Neural cell (in vitro differentiated cells): ENCODE measurements around the gene SMIM22. TPM values are rescaled to one million over a fixed set of nuclear protein-coding genes. Genes with fewer than 3 reads are reported as not detected.

Source experiments
- H2AFZ ChIP-seq: fragments of 200-600, 300-800 bp; sonication (generic), shearing (Covaris generic); 2 replicates; pipeline ENCODE4 v1.6.0; 2014; ENCODE audit warnings: low read depth, mild to moderate bottlenecking, antibody characterized with exemption, low read length, moderate library complexity
- H3F3A ChIP-seq: fragments of 200-600 bp; shearing (Covaris generic); 2 replicates; pipeline ENCODE4 v1.6.1; 2016; ENCODE audit warnings: mild to moderate bottlenecking, moderate library complexity, mixed read lengths, antibody characterized with exemption, low read length; ENCODE audit not compliant: insufficient read depth, poor library complexity, severe bottlenecking
- H3K27ac ChIP-seq: fragments of 200-600, 300-800 bp; sonication (generic), shearing (Covaris generic); 2 replicates; pipeline ENCODE4 v1.5.1; 2014; ENCODE audit warnings: mild to moderate bottlenecking, low read length, moderate library complexity
- H3K27me3 ChIP-seq: fragments of 300-800, 200-600 bp; sonication (generic), shearing (Covaris generic); 2 replicates; pipeline ENCODE4 v1.6.0; 2014; ENCODE audit warnings: mild to moderate bottlenecking, low read depth, low read length, moderate library complexity; ENCODE audit not compliant: insufficient read depth
- H3K36me3 ChIP-seq: fragments of 300-800, 200-600 bp; sonication (generic), shearing (Covaris generic); 2 replicates; pipeline ENCODE4 v1.5.1; 2014; ENCODE audit warnings: mild to moderate bottlenecking, antibody characterized with exemption, low read length, moderate library complexity; ENCODE audit not compliant: insufficient read depth
- H3K4me2 ChIP-seq: fragments of 300-800, 200-600 bp; sonication (generic), shearing (Covaris generic); 2 replicates; pipeline ENCODE4 v1.6.0; 2014; ENCODE audit warnings: mild to moderate bottlenecking, low read length
- H3K4me3 ChIP-seq: fragments of 300-800, 200-600 bp; sonication (generic), shearing (Covaris generic); 2 replicates; pipeline ENCODE4 v1.5.1; 2014; ENCODE audit warnings: mild to moderate bottlenecking, low read length, moderate library complexity
- H3K79me2 ChIP-seq: fragments of 200-600 bp; shearing (Covaris generic); replicated peaks from 2 replicates; pipeline ENCODE4 v1.6.0; 2014; ENCODE audit warnings: mild to moderate bottlenecking, low read length, moderate library complexity; ENCODE audit not compliant: insufficient read depth
- H3K9ac ChIP-seq: fragments of 300-800, 200-600 bp; sonication (generic), shearing (Covaris generic); 2 replicates; pipeline ENCODE4 v1.6.1; 2016; ENCODE audit warnings: mild to moderate bottlenecking, low read length, mixed read lengths
- H3K9me2 ChIP-seq: fragments of 200-600 bp; shearing (Covaris generic); 2 replicates; pipeline ENCODE4 v1.6.1; 2016; ENCODE audit warnings: mild to moderate bottlenecking, low read length, mixed read lengths; ENCODE audit not compliant: insufficient read depth
- H3K9me3 ChIP-seq: fragments of 200-600, 300-800 bp; sonication (generic), shearing (Covaris generic); 2 replicates; pipeline ENCODE4 v1.6.1; 2016; ENCODE audit warnings: mild to moderate bottlenecking, mixed run types, low read length, moderate library complexity, mixed read lengths
- H4K20me1 ChIP-seq: fragments of 200-600 bp; shearing (Covaris generic); 2 replicates; pipeline ENCODE4 v1.6.1; 2016; ENCODE audit warnings: mild to moderate bottlenecking, mixed run types; ENCODE audit not compliant: insufficient read depth
- EP300 ChIP-seq: fragments of 450-650 bp; conservative IDR thresholded peaks from 2 replicates; pipeline ENCODE4 v1.6.1; 2014; ENCODE audit warnings: antibody characterized with exemption, mild to moderate bottlenecking, moderate library complexity; ENCODE audit not compliant: poor library complexity, severe bottlenecking
- EZH2 ChIP-seq: fragments of 200-600, 300-800 bp; shearing (Covaris generic), sonication (generic); IDR thresholded peaks from 2 replicates; pipeline ENCODE4 v1.6.1; 2014; ENCODE audit warnings: antibody characterized with exemption, low read length, borderline replicate concordance, mild to moderate bottlenecking; ENCODE audit not compliant: insufficient read depth, poor library complexity, severe bottlenecking
- MXI1 ChIP-seq: fragments of 450-650 bp; conservative IDR thresholded peaks from 2 replicates; pipeline ENCODE4 v1.6.1; 2014; ENCODE audit warnings: antibody characterized with exemption, mild to moderate bottlenecking; ENCODE audit not compliant: poor library complexity, severe bottlenecking
- POLR2AphosphoS5 ChIP-seq: IDR thresholded peaks from 2 replicates; pipeline ENCODE4 v1.6.1; 2012
- RAD21 ChIP-seq: fragments of 450-650 bp; conservative IDR thresholded peaks from 2 replicates; pipeline ENCODE4 v1.6.1; 2014; ENCODE audit warnings: antibody characterized with exemption, mild to moderate bottlenecking, moderate library complexity
- SMC3 ChIP-seq: fragments of 450-650 bp; conservative IDR thresholded peaks from 2 replicates; pipeline ENCODE4 v1.6.1; 2014; ENCODE audit warnings: antibody characterized with exemption, mild to moderate bottlenecking, moderate library complexity; ENCODE audit not compliant: poor library complexity
- TAF1 ChIP-seq: IDR thresholded peaks from 2 replicates; pipeline ENCODE4 v1.6.1; 2012; ENCODE audit warnings: low read depth
- polyA plus RNA-seq: library from polyadenylated mRNA; depleted of rRNA; stranded (reverse); fragments of >200 nt; gene quantifications from 2 replicates; pipeline ENCODE4 v1.2.3, GENCODE V29; 2014
- TF ChIP-seq, protein P1 (sequence below): fragments of 450-650 bp; IDR thresholded peaks from 2 replicates; pipeline ENCODE4 v1.5.1; 2014; ENCODE audit warnings: antibody characterized with exemption, mild to moderate bottlenecking, moderate library complexity; ENCODE audit not compliant: poor library complexity, severe bottlenecking
- TF ChIP-seq, protein P2 (sequence below): IDR thresholded peaks from 2 replicates; pipeline ENCODE4 v1.6.1; 2012; ENCODE audit warnings: borderline replicate concordance

The SMIM22 gene
- polyA plus RNA-seq, 1 donor from 2014 or later = not detected

DNA sequence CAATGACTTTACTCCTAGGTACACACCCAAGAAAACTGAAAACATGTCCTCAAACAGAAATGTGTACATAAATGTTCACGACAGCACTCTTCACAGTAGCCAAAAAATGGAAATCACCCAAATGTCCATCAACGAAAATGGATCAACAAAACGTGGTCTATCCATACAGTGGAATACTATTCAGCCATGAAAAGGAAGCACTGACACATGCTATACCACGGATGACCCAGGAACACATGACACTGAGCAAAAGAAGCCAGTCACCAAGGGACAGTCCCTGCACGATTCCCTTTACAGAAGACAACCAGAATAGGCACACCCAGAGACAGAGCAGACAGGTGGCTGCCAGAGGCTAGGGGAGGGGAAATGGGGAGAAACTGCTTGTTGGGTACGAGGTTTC lies 39.5 kb upstream of the SMIM22 start:
- Histone ChIP-seq H3K4me2 (no peak overlapping the region), H3K79me2 (no peaks in the 10 kb centered on the region), H4K20me1 (no peaks in the 10 kb centered on the region), H3K27me3 (no peaks in the 10 kb centered on the region), H2AFZ (no peak overlapping the region), H3K9me3 (no peaks in the 10 kb centered on the region), H3K9me2 (no peaks in the 10 kb centered on the region), H3K4me3 (no peak overlapping the region), H3K9ac (no peak overlapping the region), H3K27ac (no peak overlapping the region), H3F3A (no peaks in the 10 kb centered on the region), H3K36me3 (peaks cover 5% of the 10 kb centered on the region)
- TF ChIP-seq RAD21 = no peak
- TF ChIP-seq TAF1 = no peak
- TF ChIP-seq, protein P1, sequence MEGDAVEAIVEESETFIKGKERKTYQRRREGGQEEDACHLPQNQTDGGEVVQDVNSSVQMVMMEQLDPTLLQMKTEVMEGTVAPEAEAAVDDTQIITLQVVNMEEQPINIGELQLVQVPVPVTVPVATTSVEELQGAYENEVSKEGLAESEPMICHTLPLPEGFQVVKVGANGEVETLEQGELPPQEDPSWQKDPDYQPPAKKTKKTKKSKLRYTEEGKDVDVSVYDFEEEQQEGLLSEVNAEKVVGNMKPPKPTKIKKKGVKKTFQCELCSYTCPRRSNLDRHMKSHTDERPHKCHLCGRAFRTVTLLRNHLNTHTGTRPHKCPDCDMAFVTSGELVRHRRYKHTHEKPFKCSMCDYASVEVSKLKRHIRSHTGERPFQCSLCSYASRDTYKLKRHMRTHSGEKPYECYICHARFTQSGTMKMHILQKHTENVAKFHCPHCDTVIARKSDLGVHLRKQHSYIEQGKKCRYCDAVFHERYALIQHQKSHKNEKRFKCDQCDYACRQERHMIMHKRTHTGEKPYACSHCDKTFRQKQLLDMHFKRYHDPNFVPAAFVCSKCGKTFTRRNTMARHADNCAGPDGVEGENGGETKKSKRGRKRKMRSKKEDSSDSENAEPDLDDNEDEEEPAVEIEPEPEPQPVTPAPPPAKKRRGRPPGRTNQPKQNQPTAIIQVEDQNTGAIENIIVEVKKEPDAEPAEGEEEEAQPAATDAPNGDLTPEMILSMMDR = no peak
- TF ChIP-seq EP300 = no peak
- TF ChIP-seq, protein P2, sequence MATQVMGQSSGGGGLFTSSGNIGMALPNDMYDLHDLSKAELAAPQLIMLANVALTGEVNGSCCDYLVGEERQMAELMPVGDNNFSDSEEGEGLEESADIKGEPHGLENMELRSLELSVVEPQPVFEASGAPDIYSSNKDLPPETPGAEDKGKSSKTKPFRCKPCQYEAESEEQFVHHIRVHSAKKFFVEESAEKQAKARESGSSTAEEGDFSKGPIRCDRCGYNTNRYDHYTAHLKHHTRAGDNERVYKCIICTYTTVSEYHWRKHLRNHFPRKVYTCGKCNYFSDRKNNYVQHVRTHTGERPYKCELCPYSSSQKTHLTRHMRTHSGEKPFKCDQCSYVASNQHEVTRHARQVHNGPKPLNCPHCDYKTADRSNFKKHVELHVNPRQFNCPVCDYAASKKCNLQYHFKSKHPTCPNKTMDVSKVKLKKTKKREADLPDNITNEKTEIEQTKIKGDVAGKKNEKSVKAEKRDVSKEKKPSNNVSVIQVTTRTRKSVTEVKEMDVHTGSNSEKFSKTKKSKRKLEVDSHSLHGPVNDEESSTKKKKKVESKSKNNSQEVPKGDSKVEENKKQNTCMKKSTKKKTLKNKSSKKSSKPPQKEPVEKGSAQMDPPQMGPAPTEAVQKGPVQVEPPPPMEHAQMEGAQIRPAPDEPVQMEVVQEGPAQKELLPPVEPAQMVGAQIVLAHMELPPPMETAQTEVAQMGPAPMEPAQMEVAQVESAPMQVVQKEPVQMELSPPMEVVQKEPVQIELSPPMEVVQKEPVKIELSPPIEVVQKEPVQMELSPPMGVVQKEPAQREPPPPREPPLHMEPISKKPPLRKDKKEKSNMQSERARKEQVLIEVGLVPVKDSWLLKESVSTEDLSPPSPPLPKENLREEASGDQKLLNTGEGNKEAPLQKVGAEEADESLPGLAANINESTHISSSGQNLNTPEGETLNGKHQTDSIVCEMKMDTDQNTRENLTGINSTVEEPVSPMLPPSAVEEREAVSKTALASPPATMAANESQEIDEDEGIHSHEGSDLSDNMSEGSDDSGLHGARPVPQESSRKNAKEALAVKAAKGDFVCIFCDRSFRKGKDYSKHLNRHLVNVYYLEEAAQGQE = no peak
- no peak for TF ChIP-seq MXI1
- no peak for TF ChIP-seq SMC3
- no peak for TF ChIP-seq POLR2AphosphoS5
- no peak for TF ChIP-seq EZH2

DNA sequence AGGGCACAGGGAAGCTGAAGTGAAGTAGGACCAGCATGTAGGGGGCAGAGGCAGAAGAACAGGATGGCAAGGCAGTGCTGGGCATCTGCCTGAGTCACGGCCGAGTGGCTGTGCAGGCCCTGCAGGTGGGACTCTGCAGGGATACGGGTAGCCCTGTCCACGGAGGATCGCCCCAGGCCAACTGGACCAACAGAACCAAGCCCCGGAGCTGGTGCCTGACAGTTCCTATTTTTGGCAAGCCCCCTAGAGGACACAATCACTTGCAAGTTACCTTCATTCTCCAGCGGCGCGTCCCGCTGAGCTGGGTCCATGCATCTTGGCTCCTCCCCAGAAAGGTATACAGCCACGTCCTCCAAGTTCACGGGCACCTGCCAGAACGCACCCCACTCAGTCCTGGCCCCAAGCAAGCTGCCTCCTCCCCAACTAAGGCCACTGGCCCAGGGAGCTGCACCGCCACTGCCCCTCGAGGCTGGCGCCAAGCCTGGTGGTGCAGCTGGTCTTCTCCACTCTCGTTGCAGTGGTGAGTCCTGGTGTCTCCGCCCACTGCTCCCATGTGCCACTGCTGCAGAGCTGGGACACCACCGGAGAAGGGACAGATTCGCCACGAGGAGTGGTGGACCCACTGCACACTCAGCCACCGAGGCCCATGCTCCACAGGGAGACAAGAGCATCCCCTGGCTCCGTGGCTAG lies 34.8 kb upstream of the SMIM22 start:
- H3K27me3 ChIP-seq = no peaks in the 10 kb centered on the region
- H3K36me3 ChIP-seq = peaks cover 5% of the 10 kb centered on the region
- no peak overlapping the region for H3K27ac ChIP-seq
- TF ChIP-seq EP300 (no peak), SMC3 (no peak), RAD21 (no peak), MXI1 (no peak), EZH2 (no peak), POLR2AphosphoS5 (no peak), TAF1 (no peak)
- TF ChIP-seq, protein P1 = no peak
- TF ChIP-seq, protein P2 = no peak
- no peaks in the 10 kb centered on the region for H3F3A ChIP-seq
- no peaks in the 10 kb centered on the region for H3K79me2 ChIP-seq
- H3K4me2 ChIP-seq = no peak overlapping the region
- H3K9me2 ChIP-seq = no peaks in the 10 kb centered on the region
- no peaks in the 10 kb centered on the region for H3K9me3 ChIP-seq
- no peak overlapping the region for H2AFZ ChIP-seq
- no peak overlapping the region for H3K4me3 ChIP-seq
- H4K20me1 ChIP-seq = no peaks in the 10 kb centered on the region
- H3K9ac ChIP-seq = no peak overlapping the region
